A549 (cell line): Measurements from ENCODE around the gene OPHN1. TPM values are rescaled to one million over a fixed set of nuclear protein-coding genes. Genes with fewer than 3 reads are reported as not detected.

ENCODE experiments used
- ATAC-seq, 2 experiments: fragments of 200-7000 bp in 1 of 2; fragments of >200 bp in 1 of 2; cut with Nextera tagmentation in 1 of 2; cut with Tn5 transposase in 1 of 2; 3 replicates each; pipeline versions ENCODE4 v1.8.0 to v1.9.1; 2018 to 2020; ENCODE audit warnings: mild to moderate bottlenecking in 1 of 2, moderate library complexity in 1 of 2
- CTCF ChIA-PET: fragments of 300-600 bp; sonication (Branson Sonifier 250); formaldehyde crosslinking; extraction: SDS; loops from one replicate; lab custom pipeline; 2021; ENCODE audit warnings: antibody characterized with exemption, inconsistent platforms; lab: Yijun Ruan, JAX
- POLR2A ChIA-PET: fragments of 350-600 bp; formaldehyde crosslinking; extraction: SDS; loops from one replicate; lab custom pipeline; 2021; ENCODE audit warnings: antibody characterized with exemption, inconsistent platforms; lab: Yijun Ruan, JAX
- DNase-seq, 2 experiments: peaks; one replicate each; pipeline versions ENCODE4 v3.0.0 to v3.0.0-alpha.2; 2011 to 2016; ENCODE audit warnings: low read depth in 1 of 2, low spot score in 1 of 2
- FAIRE-seq: peaks from 2 replicates; lab custom pipeline; 2011; peaks lifted over from hg19 to GRCh38; lab: Jason Lieb, UNC
- H3K27ac ChIP-seq, 2 experiments: fragments of >200 bp; sonication (Bioruptor Twin); formaldehyde crosslinking; 3 replicates each; pipeline ENCODE4 v1.5.1; 2016 to 2017
- H3K4me1 ChIP-seq: fragments of >200 bp; sonication (Bioruptor Twin); formaldehyde crosslinking; 3 replicates; pipeline ENCODE4 v1.6.1; 2016
- H3K4me2 ChIP-seq: fragments of >200 bp; sonication (Bioruptor Twin); formaldehyde crosslinking; 3 replicates; pipeline ENCODE4 v1.6.1; 2016
- H3K4me3 ChIP-seq: fragments of >200 bp; sonication (Bioruptor Twin); formaldehyde crosslinking; 3 replicates; pipeline ENCODE4 v1.5.1; 2016
- H3K9me3 ChIP-seq: fragments of >200 bp; sonication (Bioruptor Twin); formaldehyde crosslinking; 3 replicates; pipeline ENCODE4 v1.6.1; 2016
- CBX8 ChIP-seq: fragments of 200-600 bp; sonication (generic); IDR thresholded peaks from 2 replicates; pipeline ENCODE4 v1.6.1; 2016
- CEBPB ChIP-seq, 2 experiments: fragments of >200 bp in 1 of 2; sonication (Bioruptor Twin) in 1 of 2; formaldehyde crosslinking in 1 of 2; IDR thresholded peaks; 2 replicates each; pipeline ENCODE4 v1.6.1; 2012 to 2016
- CHD2 ChIP-seq: fragments of 150-350 bp; IDR thresholded peaks from 2 replicates; pipeline ENCODE4 v1.6.1; 2014; ENCODE audit warnings: low read length; ENCODE audit not compliant: partially characterized antibody
- E2F6 ChIP-seq: IDR thresholded peaks from 2 replicates; pipeline ENCODE4 v1.6.1; 2012; ENCODE audit warnings: low read depth, borderline replicate concordance
- EHF ChIP-seq: fragments of 250-450 bp; sonication (Bioruptor Pico); IDR thresholded peaks from 2 replicates; pipeline ENCODE4 v1.5.0; 2020; ENCODE audit warnings: mild to moderate bottlenecking
- EP300 ChIP-seq, 2 experiments: fragments of >200 bp; sonication (Bioruptor Twin); formaldehyde crosslinking; IDR thresholded peaks; 2 replicates in 1 of 2; 3 replicates in 1 of 2; pipeline ENCODE4 v1.6.1; 2016 to 2017
- HMGXB4 ChIP-seq: fragments of 250-450 bp; sonication (Bioruptor Pico); IDR thresholded peaks from 2 replicates; pipeline ENCODE4 v1.5.0; 2021; ENCODE audit warnings: mild to moderate bottlenecking, moderate library complexity, borderline replicate concordance
- HOXB13 ChIP-seq: fragments of 250-450 bp; sonication (Bioruptor Pico); IDR thresholded peaks from 2 replicates; pipeline ENCODE4 v1.5.0; 2020; ENCODE audit warnings: low read depth, mild to moderate bottlenecking, moderate library complexity
- HOXB5 ChIP-seq: fragments of 250-450 bp; sonication (Bioruptor Pico); IDR thresholded peaks from 2 replicates; pipeline ENCODE4 v1.5.0; 2020; ENCODE audit warnings: mild to moderate bottlenecking, moderate library complexity
- KDM1A ChIP-seq: fragments of 200-600 bp; sonication (generic); IDR thresholded peaks from 2 replicates; pipeline ENCODE4 v1.6.1; 2016; ENCODE audit warnings: low read depth, mild to moderate bottlenecking
- KDM5A ChIP-seq: fragments of 200-600 bp; sonication (generic); IDR thresholded peaks from 2 replicates; pipeline ENCODE4 v1.6.1; 2016; ENCODE audit warnings: antibody characterized with exemption, mild to moderate bottlenecking
- MAFK ChIP-seq: fragments of 450-650 bp; IDR thresholded peaks from 2 replicates; pipeline ENCODE4 v1.6.1; 2014; ENCODE audit not compliant: partially characterized antibody
- MYC ChIP-seq: IDR thresholded peaks from 2 replicates; pipeline ENCODE4 v1.6.1; 2012; ENCODE audit warnings: mild to moderate bottlenecking, inconsistent platforms, low read length, improper control_type of control experiment, borderline replicate concordance
- NFE2L2 ChIP-seq: fragments of 150-350 bp; conservative IDR thresholded peaks from 2 replicates; pipeline ENCODE4 v1.6.1; 2014; ENCODE audit warnings: low read length
- POLR2A ChIP-seq: IDR thresholded peaks from 2 replicates; pipeline ENCODE4 v1.6.1; 2012; ENCODE audit warnings: mild to moderate bottlenecking, low read length
- POLR2AphosphoS2 ChIP-seq: conservative IDR thresholded peaks from 2 replicates; pipeline ENCODE4 v1.6.1; 2012; ENCODE audit warnings: low read length, improper control_type of control experiment, inconsistent platforms
- RARB ChIP-seq: fragments of 250-450 bp; sonication (Bioruptor Pico); IDR thresholded peaks from 2 replicates; pipeline ENCODE4 v1.8.0; 2021; ENCODE audit warnings: mild to moderate bottlenecking, moderate library complexity
- REST ChIP-seq: fragments of 200-600 bp; sonication (generic); IDR thresholded peaks from 2 replicates; pipeline ENCODE4 v1.6.1; 2016; ENCODE audit warnings: antibody characterized with exemption, mild to moderate bottlenecking, moderate library complexity
- TFCP2L1 ChIP-seq: fragments of 250-450 bp; sonication (Bioruptor Pico); IDR thresholded peaks from 2 replicates; pipeline ENCODE4 v1.5.0; 2021; ENCODE audit warnings: mild to moderate bottlenecking
- ZC3H11A ChIP-seq: fragments of 450-650 bp; IDR thresholded peaks from 2 replicates; pipeline ENCODE4 v1.6.1; 2014; ENCODE audit warnings: antibody characterized with exemption, mild to moderate bottlenecking
- ZFP36 ChIP-seq: fragments of 450-650 bp; IDR thresholded peaks from 2 replicates; pipeline ENCODE4 v1.6.1; 2014; ENCODE audit warnings: borderline replicate concordance; ENCODE audit not compliant: partially characterized antibody
- ZSCAN20 ChIP-seq: fragments of 250-450 bp; sonication (Bioruptor Pico); IDR thresholded peaks from 2 replicates; pipeline ENCODE4 v1.8.0; 2022; ENCODE audit warnings: mild to moderate bottlenecking, moderate library complexity
- WGBS: methylation state at CpG from one replicate; pipeline ENCODE4 v1.1.6; 2017; ENCODE audit errors: missing lambda C conversion rate; 5-methylcytosine and 5-hydroxymethylcytosine counted together
- polyA plus RNA-seq, 4 experiments: library from polyadenylated mRNA; depleted of rRNA in 3 of 4; stranded (reverse); fragments of >200 nt; fragmentation: RNase III in 1 of 4; extraction: RNeasy Plus Mini Kit Qiagen cat#74134 plus additional on column Dnase treatment in 1 of 4; gene quantifications; 2 replicates in 3 of 4; 3 replicates in 1 of 4; pipeline ENCODE4 v1.2.3, GENCODE V29; 2011 to 2017
- TF ChIP-seq, protein P1 (sequence below): fragments of 150-350 bp; IDR thresholded peaks from 2 replicates; pipeline ENCODE4 v1.6.1; 2014; ENCODE audit warnings: low read depth, mild to moderate bottlenecking, low read length
- TF ChIP-seq, protein P2 (sequence below): fragments of 250-450 bp; sonication (Bioruptor Pico); IDR thresholded peaks from 2 replicates; pipeline ENCODE4 v1.5.0; 2020; ENCODE audit warnings: low read depth, mild to moderate bottlenecking, moderate library complexity
- TF ChIP-seq, protein P3 (sequence below): fragments of >200 bp; sonication (Bioruptor Twin); formaldehyde crosslinking; IDR thresholded peaks from 3 replicates; pipeline ENCODE4 v1.5.1; 2016

OPHN1 gene
- polyA plus RNA-seq, 2 of the 4 experiments (the other 2 are of a cell fraction): 2.0 to 5.7 TPM

DNA sequence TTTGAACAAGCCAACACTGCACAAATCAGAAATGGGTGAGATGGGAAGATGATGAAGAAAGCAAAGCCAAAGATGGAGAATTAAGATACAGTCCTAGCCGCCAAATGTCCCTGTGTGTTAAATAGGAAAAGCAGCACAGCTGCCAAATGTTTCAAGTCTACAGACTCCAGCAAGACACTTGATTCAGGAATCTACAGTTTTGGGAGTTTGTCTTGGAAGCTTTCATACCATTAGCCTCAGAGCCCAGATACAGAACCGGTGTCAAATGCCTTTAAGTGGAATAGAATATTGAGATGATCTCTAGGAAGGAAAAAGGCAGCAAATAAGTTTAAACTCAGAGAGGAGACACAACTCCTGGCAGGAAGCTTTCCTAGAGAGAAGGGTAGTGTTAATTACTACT, 30.3 kb downstream of the OPHN1 start (continued):
- TF ChIP-seq HMGXB4 (CRISPR knock-in tag) (no peak), EP300 (IDR thresholded peaks at IDR 0.05) (no peak), RARB (CRISPR knock-in tag) (no peak), POLR2AphosphoS2 (no peak), EHF (CRISPR knock-in tag) (no peak)

DNA sequence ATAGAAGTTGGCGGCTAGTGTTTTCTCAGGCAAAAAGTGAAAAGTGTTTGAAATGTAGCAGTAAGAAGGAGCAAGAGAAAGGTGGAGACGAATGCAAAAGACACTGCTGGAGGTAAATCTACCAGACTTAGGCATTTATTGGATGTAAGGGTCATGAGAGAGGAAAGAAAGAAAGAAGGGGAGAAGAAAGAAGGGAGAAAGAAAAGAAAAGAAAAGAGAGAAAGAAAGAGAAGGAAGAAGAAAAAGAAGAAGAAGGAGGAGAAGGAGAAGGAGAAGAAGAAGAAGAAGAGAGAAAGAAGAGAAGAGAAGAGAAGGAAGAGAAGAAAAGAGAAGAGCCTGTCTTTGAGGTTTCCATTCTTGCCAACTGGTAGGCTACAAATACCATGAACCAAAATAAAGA, 31.2 kb downstream of the OPHN1 start:
- no peak for ATAC-seq
- H3K9me3 ChIP-seq: no peaks in the 10 kb centered on the region
- WGBS: 92% methylated on average over 2 of the region's 2 CpGs
- ChIA-PET POLR2A (no interaction called here), CTCF (no interaction called here)
- H3K4me1 ChIP-seq: no peaks in the 10 kb centered on the region
- TF ChIP-seq HOXB5 (CRISPR knock-in tag): no peak
- TF ChIP-seq, protein P1, sequence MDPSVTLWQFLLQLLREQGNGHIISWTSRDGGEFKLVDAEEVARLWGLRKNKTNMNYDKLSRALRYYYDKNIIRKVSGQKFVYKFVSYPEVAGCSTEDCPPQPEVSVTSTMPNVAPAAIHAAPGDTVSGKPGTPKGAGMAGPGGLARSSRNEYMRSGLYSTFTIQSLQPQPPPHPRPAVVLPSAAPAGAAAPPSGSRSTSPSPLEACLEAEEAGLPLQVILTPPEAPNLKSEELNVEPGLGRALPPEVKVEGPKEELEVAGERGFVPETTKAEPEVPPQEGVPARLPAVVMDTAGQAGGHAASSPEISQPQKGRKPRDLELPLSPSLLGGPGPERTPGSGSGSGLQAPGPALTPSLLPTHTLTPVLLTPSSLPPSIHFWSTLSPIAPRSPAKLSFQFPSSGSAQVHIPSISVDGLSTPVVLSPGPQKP: no peak
- no peak for TF ChIP-seq RARB (CRISPR knock-in tag)
- no peak overlapping the region for H3K4me3 ChIP-seq
- no peak for FAIRE-seq
- H3K27ac ChIP-seq: no peak overlapping the region
- DNase-seq: no peak
- H3K4me2 ChIP-seq: no peak overlapping the region

GRCh38 chrX:68398291-68398690, 35.0 kb downstream of the OPHN1 start:
- Histone ChIP-seq H3K4me2 (no peak overlapping the region), H3K27ac (no peak overlapping the region), H3K4me1 (no peaks in the 10 kb centered on the region), H3K4me3 (no peak overlapping the region), H3K9me3 (no peaks in the 10 kb centered on the region)
- no peak for DNase-seq
- no peak for FAIRE-seq
- TF ChIP-seq NFE2L2 (no peak), CBX8 (no peak), E2F6 (no peak), MYC (no peak), ZC3H11A (no peak), HOXB13 (CRISPR knock-in tag) (no peak), POLR2A (no peak), ZFP36 (no peak), TFCP2L1 (CRISPR knock-in tag) (no peak), CEBPB (IDR thresholded peaks at IDR 0.05) (no peak), KDM1A (no peak), MAFK (no peak), CHD2 (no peak), REST (no peak), KDM5A (no peak), ZSCAN20 (CRISPR knock-in tag) (no peak)
- TF ChIP-seq, protein P2, sequence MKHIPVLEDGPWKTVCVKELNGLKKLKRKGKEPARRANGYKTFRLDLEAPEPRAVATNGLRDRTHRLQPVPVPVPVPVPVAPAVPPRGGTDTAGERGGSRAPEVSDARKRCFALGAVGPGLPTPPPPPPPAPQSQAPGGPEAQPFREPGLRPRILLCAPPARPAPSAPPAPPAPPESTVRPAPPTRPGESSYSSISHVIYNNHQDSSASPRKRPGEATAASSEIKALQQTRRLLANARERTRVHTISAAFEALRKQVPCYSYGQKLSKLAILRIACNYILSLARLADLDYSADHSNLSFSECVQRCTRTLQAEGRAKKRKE: no peak
- TF ChIP-seq, protein P3, sequence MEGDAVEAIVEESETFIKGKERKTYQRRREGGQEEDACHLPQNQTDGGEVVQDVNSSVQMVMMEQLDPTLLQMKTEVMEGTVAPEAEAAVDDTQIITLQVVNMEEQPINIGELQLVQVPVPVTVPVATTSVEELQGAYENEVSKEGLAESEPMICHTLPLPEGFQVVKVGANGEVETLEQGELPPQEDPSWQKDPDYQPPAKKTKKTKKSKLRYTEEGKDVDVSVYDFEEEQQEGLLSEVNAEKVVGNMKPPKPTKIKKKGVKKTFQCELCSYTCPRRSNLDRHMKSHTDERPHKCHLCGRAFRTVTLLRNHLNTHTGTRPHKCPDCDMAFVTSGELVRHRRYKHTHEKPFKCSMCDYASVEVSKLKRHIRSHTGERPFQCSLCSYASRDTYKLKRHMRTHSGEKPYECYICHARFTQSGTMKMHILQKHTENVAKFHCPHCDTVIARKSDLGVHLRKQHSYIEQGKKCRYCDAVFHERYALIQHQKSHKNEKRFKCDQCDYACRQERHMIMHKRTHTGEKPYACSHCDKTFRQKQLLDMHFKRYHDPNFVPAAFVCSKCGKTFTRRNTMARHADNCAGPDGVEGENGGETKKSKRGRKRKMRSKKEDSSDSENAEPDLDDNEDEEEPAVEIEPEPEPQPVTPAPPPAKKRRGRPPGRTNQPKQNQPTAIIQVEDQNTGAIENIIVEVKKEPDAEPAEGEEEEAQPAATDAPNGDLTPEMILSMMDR: no peak
- ChIA-PET CTCF (no interaction called here), POLR2A (interaction anchor here (0.6 kb wide), 1 partner anchor 29 kb away, joined by 3 read pairs; no protein-coding TSS in a partner anchor)
- 85% methylated on average over 3 of the region's 3 CpGs for WGBS
- ATAC-seq: no peak
